GM23338 (cell line): ENCODE measurements around the gene TYSND1.

Source experiments
- CREB1 ChIP-seq: fragments of 250-450 bp; sonication (Bioruptor Pico); IDR thresholded peaks from 2 replicates; pipeline ENCODE4 v1.5.0; 2020; ENCODE audit warnings: low read depth, mild to moderate bottlenecking, moderate library complexity
- EZH2 ChIP-seq: fragments of 200-600 bp; sonication (generic); IDR thresholded peaks from one replicate; pipeline ENCODE4 v1.8.0; 2017; ENCODE audit warnings: antibody characterized with exemption, mild to moderate bottlenecking, low read depth; ENCODE audit not compliant: unreplicated experiment
- EZH2phosphoT487 ChIP-seq: fragments of 200-600 bp; sonication (generic); IDR thresholded peaks from one replicate; pipeline ENCODE4 v1.8.1; 2018; ENCODE audit warnings: antibody characterized with exemption; ENCODE audit not compliant: unreplicated experiment
- NANOG ChIP-seq: IDR thresholded peaks from 2 replicates; pipeline ENCODE4 v1.6.1; 2016; ENCODE audit warnings: antibody characterized with exemption, borderline replicate concordance
- POLR2AphosphoS5 ChIP-seq: IDR thresholded peaks from 2 replicates; pipeline ENCODE4 v1.6.1; 2016; ENCODE audit warnings: antibody characterized with exemption, low read depth
- TF ChIP-seq, protein P1 (sequence below), 2 experiments: fragments of 200-600 bp in 1 of 2; sonication (generic) in 1 of 2; conservative IDR thresholded peaks; 2 replicates each; pipeline versions ENCODE4 v1.5.1 to v1.6.1; 2016 to 2017; ENCODE audit warnings: antibody characterized with exemption in 2 of 2, low read depth in 2 of 2, mild to moderate bottlenecking in 2 of 2, moderate library complexity in 1 of 2
- TF ChIP-seq, protein P2 (sequence below): IDR thresholded peaks from one replicate; pipeline ENCODE4 v1.6.1; 2018; ENCODE audit warnings: antibody characterized with exemption; ENCODE audit not compliant: unreplicated experiment
- TF ChIP-seq, protein P3 (sequence below): fragments of 250-450 bp; sonication (Bioruptor Pico); IDR thresholded peaks from 2 replicates; pipeline ENCODE4 v1.5.0; 2020; ENCODE audit warnings: mild to moderate bottlenecking, moderate library complexity

DNA sequence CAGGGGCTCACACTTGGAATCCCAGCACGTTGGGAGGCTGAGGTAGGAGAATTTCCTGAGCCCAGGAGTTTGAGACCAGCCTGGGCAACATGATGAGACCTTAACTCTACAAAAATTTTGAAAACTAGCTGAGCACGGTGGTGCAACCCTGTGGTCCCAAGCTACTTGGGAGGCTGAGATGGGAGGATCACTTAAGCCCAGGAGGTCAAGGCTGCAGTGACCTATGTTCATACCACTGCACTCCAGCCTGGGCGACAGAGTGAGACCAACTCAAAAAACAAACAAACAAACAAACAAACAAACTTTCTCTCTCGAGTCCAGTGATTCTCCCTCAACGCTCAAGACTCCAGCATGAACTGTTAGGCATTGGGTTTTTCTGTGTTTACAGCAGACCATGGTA is 2.0 kb upstream of the TYSND1 start:
- TF ChIP-seq, protein P1, sequence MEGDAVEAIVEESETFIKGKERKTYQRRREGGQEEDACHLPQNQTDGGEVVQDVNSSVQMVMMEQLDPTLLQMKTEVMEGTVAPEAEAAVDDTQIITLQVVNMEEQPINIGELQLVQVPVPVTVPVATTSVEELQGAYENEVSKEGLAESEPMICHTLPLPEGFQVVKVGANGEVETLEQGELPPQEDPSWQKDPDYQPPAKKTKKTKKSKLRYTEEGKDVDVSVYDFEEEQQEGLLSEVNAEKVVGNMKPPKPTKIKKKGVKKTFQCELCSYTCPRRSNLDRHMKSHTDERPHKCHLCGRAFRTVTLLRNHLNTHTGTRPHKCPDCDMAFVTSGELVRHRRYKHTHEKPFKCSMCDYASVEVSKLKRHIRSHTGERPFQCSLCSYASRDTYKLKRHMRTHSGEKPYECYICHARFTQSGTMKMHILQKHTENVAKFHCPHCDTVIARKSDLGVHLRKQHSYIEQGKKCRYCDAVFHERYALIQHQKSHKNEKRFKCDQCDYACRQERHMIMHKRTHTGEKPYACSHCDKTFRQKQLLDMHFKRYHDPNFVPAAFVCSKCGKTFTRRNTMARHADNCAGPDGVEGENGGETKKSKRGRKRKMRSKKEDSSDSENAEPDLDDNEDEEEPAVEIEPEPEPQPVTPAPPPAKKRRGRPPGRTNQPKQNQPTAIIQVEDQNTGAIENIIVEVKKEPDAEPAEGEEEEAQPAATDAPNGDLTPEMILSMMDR (conservative IDR thresholded peaks at IDR 0.05; ENCODE audit: low read depth in 2 of 2) = no peak
- TF ChIP-seq, protein P2, sequence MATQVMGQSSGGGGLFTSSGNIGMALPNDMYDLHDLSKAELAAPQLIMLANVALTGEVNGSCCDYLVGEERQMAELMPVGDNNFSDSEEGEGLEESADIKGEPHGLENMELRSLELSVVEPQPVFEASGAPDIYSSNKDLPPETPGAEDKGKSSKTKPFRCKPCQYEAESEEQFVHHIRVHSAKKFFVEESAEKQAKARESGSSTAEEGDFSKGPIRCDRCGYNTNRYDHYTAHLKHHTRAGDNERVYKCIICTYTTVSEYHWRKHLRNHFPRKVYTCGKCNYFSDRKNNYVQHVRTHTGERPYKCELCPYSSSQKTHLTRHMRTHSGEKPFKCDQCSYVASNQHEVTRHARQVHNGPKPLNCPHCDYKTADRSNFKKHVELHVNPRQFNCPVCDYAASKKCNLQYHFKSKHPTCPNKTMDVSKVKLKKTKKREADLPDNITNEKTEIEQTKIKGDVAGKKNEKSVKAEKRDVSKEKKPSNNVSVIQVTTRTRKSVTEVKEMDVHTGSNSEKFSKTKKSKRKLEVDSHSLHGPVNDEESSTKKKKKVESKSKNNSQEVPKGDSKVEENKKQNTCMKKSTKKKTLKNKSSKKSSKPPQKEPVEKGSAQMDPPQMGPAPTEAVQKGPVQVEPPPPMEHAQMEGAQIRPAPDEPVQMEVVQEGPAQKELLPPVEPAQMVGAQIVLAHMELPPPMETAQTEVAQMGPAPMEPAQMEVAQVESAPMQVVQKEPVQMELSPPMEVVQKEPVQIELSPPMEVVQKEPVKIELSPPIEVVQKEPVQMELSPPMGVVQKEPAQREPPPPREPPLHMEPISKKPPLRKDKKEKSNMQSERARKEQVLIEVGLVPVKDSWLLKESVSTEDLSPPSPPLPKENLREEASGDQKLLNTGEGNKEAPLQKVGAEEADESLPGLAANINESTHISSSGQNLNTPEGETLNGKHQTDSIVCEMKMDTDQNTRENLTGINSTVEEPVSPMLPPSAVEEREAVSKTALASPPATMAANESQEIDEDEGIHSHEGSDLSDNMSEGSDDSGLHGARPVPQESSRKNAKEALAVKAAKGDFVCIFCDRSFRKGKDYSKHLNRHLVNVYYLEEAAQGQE = no peak
- TF ChIP-seq EZH2 (no peak), EZH2phosphoT487 (no peak), CREB1 (CRISPR knock-in tag) (no peak), POLR2AphosphoS5 (no peak), NANOG (no peak)
- TF ChIP-seq, protein P3, sequence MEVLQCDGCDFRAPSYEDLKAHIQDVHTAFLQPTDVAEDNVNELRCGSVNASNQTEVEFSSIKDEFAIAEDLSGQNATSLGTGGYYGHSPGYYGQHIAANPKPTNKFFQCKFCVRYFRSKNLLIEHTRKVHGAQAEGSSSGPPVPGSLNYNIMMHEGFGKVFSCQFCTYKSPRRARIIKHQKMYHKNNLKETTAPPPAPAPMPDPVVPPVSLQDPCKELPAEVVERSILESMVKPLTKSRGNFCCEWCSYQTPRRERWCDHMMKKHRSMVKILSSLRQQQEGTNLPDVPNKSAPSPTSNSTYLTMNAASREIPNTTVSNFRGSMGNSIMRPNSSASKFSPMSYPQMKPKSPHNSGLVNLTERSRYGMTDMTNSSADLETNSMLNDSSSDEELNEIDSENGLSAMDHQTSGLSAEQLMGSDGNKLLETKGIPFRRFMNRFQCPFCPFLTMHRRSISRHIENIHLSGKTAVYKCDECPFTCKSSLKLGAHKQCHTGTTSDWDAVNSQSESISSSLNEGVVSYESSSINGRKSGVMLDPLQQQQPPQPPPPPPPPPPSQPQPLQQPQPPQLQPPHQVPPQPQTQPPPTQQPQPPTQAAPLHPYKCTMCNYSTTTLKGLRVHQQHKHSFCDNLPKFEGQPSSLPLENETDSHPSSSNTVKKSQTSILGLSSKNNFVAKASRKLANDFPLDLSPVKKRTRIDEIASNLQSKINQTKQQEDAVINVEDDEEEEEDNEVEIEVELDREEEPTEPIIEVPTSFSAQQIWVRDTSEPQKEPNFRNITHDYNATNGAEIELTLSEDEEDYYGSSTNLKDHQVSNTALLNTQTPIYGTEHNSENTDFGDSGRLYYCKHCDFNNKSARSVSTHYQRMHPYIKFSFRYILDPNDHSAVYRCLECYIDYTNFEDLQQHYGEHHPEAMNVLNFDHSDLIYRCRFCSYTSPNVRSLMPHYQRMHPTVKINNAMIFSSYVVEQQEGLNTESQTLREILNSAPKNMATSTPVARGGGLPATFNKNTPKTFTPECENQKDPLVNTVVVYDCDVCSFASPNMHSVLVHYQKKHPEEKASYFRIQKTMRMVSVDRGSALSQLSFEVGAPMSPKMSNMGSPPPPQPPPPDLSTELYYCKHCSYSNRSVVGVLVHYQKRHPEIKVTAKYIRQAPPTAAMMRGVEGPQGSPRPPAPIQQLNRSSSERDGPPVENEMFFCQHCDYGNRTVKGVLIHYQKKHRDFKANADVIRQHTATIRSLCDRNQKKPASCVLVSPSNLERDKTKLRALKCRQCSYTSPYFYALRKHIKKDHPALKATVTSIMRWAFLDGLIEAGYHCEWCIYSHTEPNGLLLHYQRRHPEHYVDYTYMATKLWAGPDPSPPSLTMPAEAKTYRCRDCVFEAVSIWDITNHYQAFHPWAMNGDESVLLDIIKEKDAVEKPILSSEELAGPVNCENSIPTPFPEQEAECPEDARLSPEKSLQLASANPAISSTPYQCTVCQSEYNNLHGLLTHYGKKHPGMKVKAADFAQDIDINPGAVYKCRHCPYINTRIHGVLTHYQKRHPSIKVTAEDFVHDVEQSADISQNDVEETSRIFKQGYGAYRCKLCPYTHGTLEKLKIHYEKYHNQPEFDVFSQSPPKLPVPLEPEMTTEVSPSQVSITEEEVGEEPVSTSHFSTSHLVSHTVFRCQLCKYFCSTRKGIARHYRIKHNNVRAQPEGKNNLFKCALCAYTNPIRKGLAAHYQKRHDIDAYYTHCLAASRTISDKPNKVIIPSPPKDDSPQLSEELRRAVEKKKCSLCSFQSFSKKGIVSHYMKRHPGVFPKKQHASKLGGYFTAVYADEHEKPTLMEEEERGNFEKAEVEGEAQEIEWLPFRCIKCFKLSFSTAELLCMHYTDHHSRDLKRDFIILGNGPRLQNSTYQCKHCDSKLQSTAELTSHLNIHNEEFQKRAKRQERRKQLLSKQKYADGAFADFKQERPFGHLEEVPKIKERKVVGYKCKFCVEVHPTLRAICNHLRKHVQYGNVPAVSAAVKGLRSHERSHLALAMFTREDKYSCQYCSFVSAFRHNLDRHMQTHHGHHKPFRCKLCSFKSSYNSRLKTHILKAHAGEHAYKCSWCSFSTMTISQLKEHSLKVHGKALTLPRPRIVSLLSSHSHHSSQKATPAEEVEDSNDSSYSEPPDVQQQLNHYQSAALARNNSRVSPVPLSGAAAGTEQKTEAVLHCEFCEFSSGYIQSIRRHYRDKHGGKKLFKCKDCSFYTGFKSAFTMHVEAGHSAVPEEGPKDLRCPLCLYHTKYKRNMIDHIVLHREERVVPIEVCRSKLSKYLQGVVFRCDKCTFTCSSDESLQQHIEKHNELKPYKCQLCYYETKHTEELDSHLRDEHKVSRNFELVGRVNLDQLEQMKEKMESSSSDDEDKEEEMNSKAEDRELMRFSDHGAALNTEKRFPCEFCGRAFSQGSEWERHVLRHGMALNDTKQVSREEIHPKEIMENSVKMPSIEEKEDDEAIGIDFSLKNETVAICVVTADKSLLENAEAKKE (CRISPR knock-in tag) = no peak
